Transverse colon (tissue), 4 donors: Measurements from ENCODE around the gene PIM1.
A peak's percentile ranks its signal among the peaks of the same experiment; 100 is the strongest.

Experiments used
- CTCF ChIP-seq, 5 experiments: fragments of 200-600 bp in 3 of 5; fragments of 450-650 bp in 2 of 5; sonication (generic) in 3 of 5; IDR thresholded peaks; 1 replicate in 2 of 5; 2 replicates in 3 of 5; pipeline ENCODE4 v1.5.1; 2016 to 2017; ENCODE audit warnings: antibody characterized with exemption in 5 of 5, inconsistent platforms in 3 of 5, mild to moderate bottlenecking in 2 of 5, moderate library complexity in 1 of 5
- POLR2A ChIP-seq: fragments of 450-650 bp; IDR thresholded peaks from one replicate; pipeline ENCODE4 v1.6.1; 2016; ENCODE audit warnings: antibody characterized with exemption, mild to moderate bottlenecking, moderate library complexity
- POLR2AphosphoS5 ChIP-seq, 3 donors: sonication (generic); formaldehyde crosslinking; IDR thresholded peaks; one replicate each; pipeline ENCODE4 v1.6.1; 2016; ENCODE audit warnings: antibody characterized with exemption in 3 of 3

- TF ChIP-seq CTCF (IDR thresholded peaks at IDR 0.05) (peak; percentile 71 to 90 (median 84)), POLR2A (no peak), POLR2AphosphoS5 (IDR thresholded peaks at IDR 0.05) (no peak)
These were observed 38.0 kb downstream of the PIM1 start for GRCh38 chr6:37207903-37208456.
